GM21526 (cell line): ENCODE data around the gene AGBL4.

Experiments used
- ATAC-seq: cut with Tn5 transposase; IDR thresholded peaks from one replicate; pipeline ENCODE4 v1.9.1; 2021; ENCODE audit warnings: moderate library complexity; ENCODE audit not compliant: unreplicated experiment, low FRiP score

Gene AGBL4

DNA sequence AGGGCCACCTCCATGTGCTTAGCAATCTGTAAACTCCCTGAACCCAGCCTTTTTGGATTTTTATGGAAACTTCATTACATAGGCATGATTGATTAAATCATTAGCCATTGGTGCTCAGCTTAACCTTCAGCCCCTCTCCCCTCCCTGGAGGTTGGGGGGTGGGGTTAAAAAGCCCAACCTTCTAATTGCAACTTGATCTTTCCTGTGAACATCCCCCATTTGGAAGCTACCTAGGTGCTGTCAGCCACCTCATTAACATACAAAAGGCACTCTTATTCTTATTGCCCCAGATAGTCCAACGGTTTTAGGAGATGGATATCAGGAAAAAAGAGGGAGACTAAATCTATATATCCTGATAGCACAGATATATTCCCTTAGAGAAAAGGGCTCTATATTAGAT lies 823.0 kb downstream of the AGBL4 start:
- ATAC-seq = no peak

DNA sequence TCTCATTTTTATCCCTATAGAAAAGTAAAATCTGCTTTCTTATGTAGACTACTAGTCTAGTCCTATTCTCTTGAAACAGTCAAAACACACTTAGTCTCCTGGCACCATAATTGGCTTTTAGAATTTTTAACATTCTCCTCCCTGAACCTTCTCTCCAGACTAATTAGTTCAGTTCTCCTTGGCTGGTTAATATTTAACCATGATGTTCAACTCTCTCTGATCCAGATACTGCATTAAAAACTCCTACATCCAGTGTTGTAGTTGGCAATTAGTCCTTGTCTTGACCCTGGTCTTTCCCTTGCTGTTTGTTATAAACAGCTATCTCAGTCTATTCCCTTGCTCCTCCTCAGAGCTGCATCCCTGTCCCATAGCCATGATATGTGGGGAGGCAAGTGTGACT lies 824.2 kb downstream of the AGBL4 start:
- ATAC-seq = no peak

DNA sequence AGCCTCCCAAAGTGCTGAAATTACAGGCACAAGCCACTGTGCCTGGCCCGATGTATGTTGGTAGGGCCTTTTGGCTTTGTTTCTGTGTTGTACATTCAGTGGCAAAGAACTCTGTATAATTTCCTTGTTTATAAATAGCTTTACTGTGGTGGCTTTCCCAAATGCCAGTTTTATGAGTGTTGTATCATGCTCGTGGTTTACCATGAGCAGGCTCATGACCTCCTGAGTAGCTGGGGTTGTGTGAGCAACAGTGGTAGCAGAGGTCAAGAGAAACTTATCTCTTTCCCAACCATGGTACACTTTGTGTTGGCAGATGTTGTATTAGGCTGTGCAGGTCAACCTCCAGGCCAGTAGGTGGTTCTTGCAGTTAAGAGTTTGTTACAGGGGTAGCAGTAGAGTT lies 826.7 kb downstream of the AGBL4 start:
- ATAC-seq = no peak

GRCh38 chr1:49190138-49190537 lies 833.6 kb downstream of the AGBL4 start:
- no peak for ATAC-seq

GRCh38 chr1:49187056-49187455 lies 836.7 kb downstream of the AGBL4 start:
- no peak for ATAC-seq

DNA sequence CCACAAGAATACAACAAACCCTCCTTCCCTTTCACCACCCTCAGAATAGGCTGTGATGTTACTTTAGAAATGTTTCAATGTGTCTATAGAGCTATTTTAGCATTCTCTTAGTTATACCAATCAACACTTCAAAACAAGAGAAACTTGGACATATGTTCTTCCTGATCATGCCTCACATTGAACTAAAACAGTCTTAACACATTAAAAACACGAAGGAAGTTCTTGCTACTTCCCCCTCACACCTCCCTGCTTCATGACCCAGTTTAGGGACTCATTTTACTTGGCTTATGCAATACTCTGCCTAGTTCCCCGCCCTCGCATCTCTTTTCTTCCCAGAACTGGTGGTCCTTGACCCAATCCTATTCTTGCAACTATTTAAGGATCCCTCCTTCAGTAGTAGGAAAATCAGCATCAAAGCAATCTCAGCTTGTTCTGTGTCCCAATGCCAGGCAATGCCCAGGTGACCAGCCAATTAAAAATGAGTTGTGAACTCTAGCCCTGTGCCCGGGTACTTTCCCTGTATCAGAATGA lies 838.2 kb downstream of the AGBL4 start:
- no peak for ATAC-seq

GRCh38 chr1:49183489-49183888 lies 840.3 kb downstream of the AGBL4 start:
- no peak for ATAC-seq

- no peak for ATAC-seq
Observed at GRCh38 chr1:49181033-49181432, 842.7 kb downstream of the AGBL4 start.

GRCh38 chr1:49171941-49172593 lies 851.7 kb downstream of the AGBL4 start:
- no peak for ATAC-seq

- no peak for ATAC-seq
Observed at GRCh38 chr1:49166031-49166430, 857.7 kb downstream of the AGBL4 start.

DNA sequence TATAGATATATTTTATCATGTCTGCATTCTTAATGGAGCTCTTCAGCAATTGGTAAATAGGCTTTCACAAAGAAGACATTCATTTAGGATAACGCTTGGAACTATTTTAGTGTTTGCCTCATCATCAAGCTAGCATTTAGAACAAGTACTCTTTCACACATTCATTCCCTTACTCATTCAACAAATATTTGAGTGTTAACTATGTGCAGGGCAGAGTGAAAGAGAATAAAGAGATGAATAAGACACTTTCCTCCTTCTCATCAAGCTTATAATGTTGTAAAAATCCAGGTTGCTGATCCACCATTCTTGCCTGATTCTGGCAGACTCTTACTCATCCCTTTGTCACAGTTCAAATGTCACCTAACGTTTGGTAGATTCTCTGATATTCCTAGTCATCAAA lies 860.7 kb downstream of the AGBL4 start:
- no peak for ATAC-seq

- ATAC-seq = no peak
Observed at GRCh38 chr1:49160677-49161076, 863.1 kb downstream of the AGBL4 start.

GRCh38 chr1:49136738-49137251 lies 887.0 kb downstream of the AGBL4 start:
- ATAC-seq = no peak

- no peak for ATAC-seq
Observed at GRCh38 chr1:49125746-49126145, 898.0 kb downstream of the AGBL4 start.

DNA sequence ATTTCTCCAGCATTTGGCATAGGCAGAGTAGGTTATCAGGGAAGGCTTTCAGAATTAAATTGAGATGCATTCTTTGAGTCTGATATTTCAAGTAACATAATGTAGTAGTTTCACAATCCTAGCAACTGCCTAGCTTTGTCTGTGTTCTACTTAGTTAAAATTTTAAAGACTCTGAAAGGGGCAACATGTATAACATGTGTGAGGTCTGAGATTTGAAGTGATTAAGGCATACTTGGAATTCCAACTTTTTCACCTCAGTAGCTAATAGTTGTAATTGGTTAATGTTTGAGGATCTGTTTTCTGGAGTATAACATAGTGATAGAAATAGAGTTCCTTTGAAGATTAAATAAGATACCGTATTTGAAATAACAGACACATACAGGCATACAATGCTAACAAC lies 911.8 kb downstream of the AGBL4 start:
- no peak for ATAC-seq

GRCh38 chr1:49106445-49106844 lies 917.3 kb downstream of the AGBL4 start:
- no peak for ATAC-seq

GRCh38 chr1:49104575-49104974 lies 919.2 kb downstream of the AGBL4 start:
- no peak for ATAC-seq

- ATAC-seq = no peak
Observed at GRCh38 chr1:49102752-49103151, 921.0 kb downstream of the AGBL4 start.

DNA sequence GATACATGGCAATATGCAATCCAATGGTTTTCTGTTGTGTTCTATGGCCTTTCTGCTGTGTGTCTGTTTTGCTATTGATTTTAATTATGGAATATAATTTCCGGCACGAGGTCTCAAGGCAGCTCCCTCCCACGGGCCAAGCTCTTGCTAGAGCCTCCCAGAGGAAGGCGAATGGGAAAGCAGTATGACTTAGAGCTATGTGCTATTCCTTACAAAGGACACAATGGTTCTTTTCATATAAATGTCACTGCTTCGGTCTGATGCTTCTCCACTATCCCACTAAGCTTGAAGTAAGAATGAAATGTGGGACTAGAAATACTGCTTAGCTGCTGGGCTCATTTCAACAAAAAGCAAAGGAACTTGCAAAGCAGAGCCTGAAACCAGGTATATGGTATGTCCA lies 924.9 kb downstream of the AGBL4 start:
- no peak for ATAC-seq

GRCh38 chr1:49086327-49086726 lies 937.4 kb downstream of the AGBL4 start:
- no peak for ATAC-seq

GRCh38 chr1:49085079-49085478 lies 938.7 kb downstream of the AGBL4 start:
- ATAC-seq = no peak

DNA sequence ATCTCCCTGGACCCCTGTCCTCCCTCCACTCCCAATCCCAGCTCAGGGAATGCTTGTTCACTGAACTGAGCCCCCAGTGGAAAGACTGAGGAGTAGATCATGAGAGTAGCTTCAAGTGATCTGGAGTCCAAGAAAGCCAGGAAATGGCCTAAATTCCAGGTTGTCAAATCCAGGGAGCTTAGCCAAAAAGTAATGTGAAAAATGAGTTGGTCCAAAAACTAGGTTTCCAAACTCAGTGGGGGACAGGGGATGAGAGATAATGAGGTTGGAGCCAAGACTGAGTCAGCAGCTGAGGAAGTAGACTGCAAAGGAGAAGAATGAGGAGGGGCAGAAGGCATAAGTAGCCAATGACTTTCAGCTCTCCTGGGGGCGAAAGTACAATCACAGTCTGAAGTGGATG lies 963.0 kb downstream of the AGBL4 start:
- no peak for ATAC-seq

DNA sequence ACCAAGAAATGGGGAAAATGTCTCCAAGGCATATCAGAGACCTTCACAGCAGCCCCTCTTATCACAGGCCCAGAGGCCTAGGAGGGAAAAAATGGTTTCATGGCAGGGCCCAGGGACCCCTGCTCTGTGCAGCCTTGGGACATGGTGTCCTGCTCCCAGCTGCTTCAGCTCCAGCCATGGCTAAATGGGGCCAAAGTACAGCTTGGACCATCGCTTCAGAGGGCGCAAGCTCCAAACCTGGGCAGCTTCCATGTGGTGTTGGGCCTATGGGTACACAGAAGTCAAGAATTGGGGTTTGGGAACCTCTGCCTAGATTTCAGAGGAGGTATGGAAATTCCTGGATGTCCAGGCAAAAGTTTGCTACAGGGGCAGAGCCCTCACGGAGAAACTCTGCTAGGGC lies 964.7 kb downstream of the AGBL4 start:
- no peak for ATAC-seq
